ENCODE results near the gene PPOX. TPM values are rescaled to one million over a fixed set of nuclear protein-coding genes. Genes with fewer than 3 reads are reported as not detected.

The PPOX gene
- total RNA-seq, 1 donor from 2014 or later: 48.3 TPM

- H3K9me3 Mint-ChIP-seq: no peaks in the 10 kb centered on the region
- DNase-seq (ENCODE audit: low read depth, low spot score): no peak
These were observed 19.1 kb downstream of the PPOX start for GRCh38 chr1:161185282-161185682.

GRCh38 chr1:161185732-161186311 lies 19.6 kb downstream of the PPOX start:
- no peak for DNase-seq (ENCODE audit: low read depth, low spot score)
- Mint-ChIP-seq H3K27ac (ENCODE audit: unreplicated experiment) (no peak overlapping the region), H3K4me1 (peaks cover 8% of the 10 kb centered on the region), H3K4me3 (no peak overlapping the region), H3K9me3 (no peaks in the 10 kb centered on the region), H3K36me3 (ENCODE audit: low read depth) (no peaks in the 10 kb centered on the region), H3K27me3 (ENCODE audit: low read depth) (no peaks in the 10 kb centered on the region)
- no peak for TF ChIP-seq CTCF (conservative IDR thresholded peaks at IDR 0.05)

More at GRCh38 chr1:161185282-161185682, 19.1 kb downstream of the PPOX start:
- H3K4me1 Mint-ChIP-seq: peaks cover 3% of the 10 kb centered on the region
- H3K36me3 Mint-ChIP-seq (ENCODE audit: low read depth): no peaks in the 10 kb centered on the region
- no peak for TF ChIP-seq CTCF (conservative IDR thresholded peaks at IDR 0.05)
- no peak overlapping the region for H3K27ac Mint-ChIP-seq (ENCODE audit: unreplicated experiment)
- H3K27me3 Mint-ChIP-seq (ENCODE audit: low read depth): no peaks in the 10 kb centered on the region
- H3K4me3 Mint-ChIP-seq: no peak overlapping the region

- no peak overlapping the region for H3K4me3 Mint-ChIP-seq
- no peaks in the 10 kb centered on the region for H3K36me3 Mint-ChIP-seq (ENCODE audit: low read depth)
- H3K27ac Mint-ChIP-seq (ENCODE audit: unreplicated experiment): no peak overlapping the region
- H3K9me3 Mint-ChIP-seq: no peaks in the 10 kb centered on the region
- H3K27me3 Mint-ChIP-seq (ENCODE audit: low read depth): no peaks in the 10 kb centered on the region
- H3K4me1 Mint-ChIP-seq: peaks cover 23% of the 10 kb centered on the region
- no peak for TF ChIP-seq CTCF (conservative IDR thresholded peaks at IDR 0.05)
- no peak for DNase-seq (ENCODE audit: low read depth, low spot score)
These were observed 21.1 kb downstream of the PPOX start for GRCh38 chr1:161187311-161187710.

- Mint-ChIP-seq H3K9me3 (no peaks in the 10 kb centered on the region), H3K27me3 (ENCODE audit: low read depth) (no peaks in the 10 kb centered on the region), H3K4me1 (peaks cover 29% of the 10 kb centered on the region), H3K36me3 (ENCODE audit: low read depth) (no peaks in the 10 kb centered on the region), H3K4me3 (no peak overlapping the region), H3K27ac (ENCODE audit: unreplicated experiment) (no peak overlapping the region)
- DNase-seq (ENCODE audit: low read depth, low spot score): no peak
- no peak for TF ChIP-seq CTCF (conservative IDR thresholded peaks at IDR 0.05)
These were observed 22.2 kb downstream of the PPOX start for GRCh38 chr1:161188381-161188780.

- Mint-ChIP-seq H3K27me3 (ENCODE audit: low read depth) (no peaks in the 10 kb centered on the region), H3K4me3 (no peak overlapping the region), H3K36me3 (ENCODE audit: low read depth) (no peaks in the 10 kb centered on the region), H3K27ac (ENCODE audit: unreplicated experiment) (no peak overlapping the region), H3K4me1 (peaks cover 29% of the 10 kb centered on the region), H3K9me3 (no peaks in the 10 kb centered on the region)
- DNase-seq (ENCODE audit: low read depth, low spot score): no peak
- TF ChIP-seq CTCF (conservative IDR thresholded peaks at IDR 0.05): no peak
These were observed 22.8 kb downstream of the PPOX start for GRCh38 chr1:161189036-161189435.
